ENCODE measurements around the gene SLC9A3.

Gene SLC9A3

DNA sequence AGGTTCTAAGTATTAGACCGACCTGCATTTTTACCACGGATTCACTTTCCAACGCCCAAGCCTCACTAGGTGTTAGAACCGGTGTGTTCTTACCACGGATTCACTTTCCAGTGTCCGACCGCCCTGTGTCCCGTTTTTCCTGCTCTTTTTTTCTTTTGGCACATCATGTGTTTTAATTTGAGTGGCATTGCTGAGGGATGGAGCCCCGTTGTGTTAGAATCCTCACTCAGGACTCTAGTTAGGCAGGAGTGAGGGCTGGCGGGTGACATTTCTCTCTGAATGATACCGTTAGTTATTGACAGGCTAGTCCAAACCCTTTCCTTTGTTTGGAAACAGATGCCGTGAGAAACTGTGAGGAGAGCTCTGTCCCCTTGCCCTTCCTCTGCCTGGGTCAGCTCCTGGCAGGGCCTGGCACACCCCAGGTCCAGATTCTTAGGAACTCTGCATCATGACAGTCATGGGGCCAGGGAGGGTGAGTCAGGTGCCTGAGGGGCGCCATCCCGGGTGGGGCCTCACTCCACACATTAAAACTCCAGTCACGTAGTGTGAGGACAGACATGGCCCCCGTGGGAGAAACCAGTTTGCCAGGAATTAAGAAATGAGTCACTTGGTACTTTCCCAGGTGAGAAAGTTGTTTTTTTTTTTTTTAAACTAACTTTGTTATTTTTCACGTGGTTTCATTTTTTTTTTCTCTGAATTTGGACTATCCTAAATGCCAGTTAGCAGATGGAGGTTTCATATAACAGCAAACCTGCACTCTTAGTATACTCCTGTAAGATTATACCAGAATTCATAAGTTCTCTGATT, 65.5 kb downstream of the SLC9A3 start:
- peak; percentile 30 for DNase-seq (ENCODE audit: low read depth)

DNA sequence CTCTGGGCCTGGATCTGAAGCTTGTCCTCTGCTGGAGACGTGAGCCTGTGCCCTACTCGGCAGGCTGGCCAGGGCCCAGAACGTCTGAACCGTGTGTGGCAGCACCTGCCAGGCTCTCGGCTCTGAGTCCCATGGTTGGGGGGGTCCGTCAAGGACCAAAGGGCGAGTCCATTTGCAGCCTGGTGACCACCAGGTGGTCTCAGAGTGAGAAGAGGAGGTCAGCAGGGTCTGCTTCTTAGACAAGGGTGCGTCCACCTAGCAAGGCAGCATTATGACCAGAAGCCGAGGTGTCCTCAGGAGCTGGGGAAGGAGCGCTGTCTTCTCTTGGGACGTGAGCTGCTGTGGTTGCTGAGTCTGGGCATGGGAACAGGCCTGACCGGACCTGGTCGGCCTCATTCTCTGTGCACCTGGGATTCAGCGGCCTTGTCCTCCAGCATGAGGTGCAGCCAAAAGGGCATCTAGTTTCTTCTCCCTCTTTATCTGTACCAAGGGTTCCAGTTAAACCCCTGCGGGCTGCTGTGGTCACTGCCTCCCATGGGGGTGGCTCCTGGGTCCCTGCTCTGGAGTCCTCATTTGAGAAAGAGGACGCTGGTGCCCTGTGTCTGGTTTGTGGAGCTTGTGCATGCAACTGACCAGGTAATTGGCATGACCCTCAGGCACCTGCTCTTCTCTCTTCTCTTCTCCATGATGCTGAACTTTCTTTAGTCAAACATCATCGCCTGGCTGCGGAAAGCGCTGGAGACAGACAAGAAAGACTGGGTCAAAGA, 66.9 kb downstream of the SLC9A3 start:
- DNase-seq (ENCODE audit: low read depth) = no peak

- no peak for DNase-seq (ENCODE audit: low read depth)
These were observed 67.7 kb downstream of the SLC9A3 start for GRCh38 chr5:456351-457194.

GRCh38 chr5:455806-456205, 68.4 kb downstream of the SLC9A3 start:
- no peak for DNase-seq (ENCODE audit: low read depth)

- no peak for DNase-seq (ENCODE audit: low read depth)
These were observed 69.3 kb downstream of the SLC9A3 start for GRCh38 chr5:454936-455335.

DNA sequence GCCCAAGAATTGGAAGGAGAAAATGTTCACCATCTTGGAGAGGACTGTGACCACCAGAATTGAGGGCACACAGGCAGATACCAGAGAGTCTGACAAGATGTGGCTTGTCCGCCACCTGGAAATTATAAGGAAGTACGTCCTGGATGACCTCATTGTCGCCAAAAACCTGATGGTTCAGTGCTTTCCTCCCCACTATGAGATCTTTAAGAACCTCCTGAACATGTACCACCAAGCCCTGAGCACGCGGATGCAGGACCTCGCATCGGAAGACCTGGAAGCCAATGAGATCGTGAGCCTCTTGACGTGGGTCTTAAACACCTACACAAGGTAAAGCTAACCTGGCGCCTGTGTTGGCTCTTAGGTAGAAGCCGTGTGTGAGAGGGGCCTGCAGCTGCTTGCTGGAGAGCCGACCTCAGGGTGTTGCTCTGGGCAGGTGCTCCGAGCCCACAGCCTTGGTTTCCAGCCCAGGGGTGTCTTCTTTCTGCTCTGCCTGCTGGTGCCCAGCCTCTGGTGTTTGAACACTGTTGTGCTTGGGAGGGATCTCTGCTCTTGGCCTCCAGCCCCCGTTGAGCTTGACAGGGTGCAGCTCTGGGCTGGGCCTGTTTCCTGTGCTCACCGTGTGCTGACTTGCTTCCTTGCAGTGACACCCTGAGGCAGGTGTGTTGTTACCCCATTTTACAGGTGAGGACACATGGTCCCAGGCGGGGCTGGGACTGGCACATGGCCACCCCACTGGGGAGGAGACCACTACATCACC, 70.3 kb downstream of the SLC9A3 start:
- no peak for DNase-seq (ENCODE audit: low read depth)

- DNase-seq (ENCODE audit: low read depth) = no peak
These were observed 71.1 kb downstream of the SLC9A3 start for GRCh38 chr5:452978-453710.

DNA sequence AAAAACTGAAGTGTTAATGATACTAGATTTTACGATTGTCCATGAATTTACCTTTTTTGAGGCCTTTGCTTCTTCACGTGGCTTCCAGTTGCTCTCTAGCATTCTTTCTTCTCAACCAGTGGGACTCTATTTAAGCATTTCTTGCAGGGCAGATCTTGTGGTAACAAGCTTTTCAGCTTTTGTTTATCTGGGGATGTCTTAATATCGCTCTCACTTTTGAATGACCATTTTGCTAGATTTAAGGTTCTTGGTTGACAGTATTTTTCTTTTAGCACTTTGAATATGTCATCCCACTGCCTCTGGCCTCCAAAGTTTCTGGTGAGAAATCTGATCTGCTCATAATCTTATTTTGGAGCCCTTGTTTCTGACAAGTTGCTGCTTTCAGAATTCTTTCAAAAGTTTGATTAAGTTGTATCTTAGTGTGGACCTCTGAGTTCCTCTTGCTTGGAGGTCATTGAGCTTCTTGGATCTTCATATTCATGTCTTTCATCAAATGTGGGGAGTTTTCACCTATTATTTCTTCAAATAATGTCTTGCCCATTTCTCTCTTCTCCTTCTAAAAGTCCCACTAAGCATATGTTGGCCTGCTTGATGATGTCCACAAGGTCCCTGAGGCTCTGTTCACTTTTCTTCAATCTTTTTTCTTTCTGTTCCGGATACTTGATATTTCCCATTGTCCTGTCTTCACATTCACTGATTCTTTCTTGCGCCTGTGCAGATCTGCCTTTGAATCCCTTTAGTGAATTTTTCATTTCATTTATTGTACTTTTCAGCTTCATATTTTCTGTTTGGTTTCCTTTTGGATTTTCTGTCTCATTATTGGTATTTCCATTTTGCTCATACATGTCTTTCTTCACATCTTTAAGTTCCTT, 72.4 kb downstream of the SLC9A3 start:
- DNase-seq (ENCODE audit: low read depth) = no peak

DNA sequence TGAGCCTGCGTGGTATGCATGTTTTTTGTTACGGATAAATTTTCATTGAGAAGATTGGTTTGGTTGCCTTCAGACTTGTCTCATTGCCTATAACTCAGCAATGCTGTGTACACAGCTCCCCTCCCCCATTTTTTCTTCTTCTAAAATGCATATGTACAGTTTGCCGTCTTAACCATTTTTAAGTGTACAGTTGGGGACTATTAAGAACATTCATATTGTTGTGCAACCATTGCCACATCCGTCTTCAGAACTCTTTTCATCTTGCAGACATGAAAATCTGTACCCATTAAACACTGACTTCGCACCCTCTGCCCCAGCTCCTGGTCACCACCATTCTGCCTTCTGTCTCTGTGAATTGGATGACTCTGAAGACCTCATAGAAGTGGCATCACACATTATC, 75.1 kb downstream of the SLC9A3 start:
- no peak for DNase-seq (ENCODE audit: low read depth)

DNA sequence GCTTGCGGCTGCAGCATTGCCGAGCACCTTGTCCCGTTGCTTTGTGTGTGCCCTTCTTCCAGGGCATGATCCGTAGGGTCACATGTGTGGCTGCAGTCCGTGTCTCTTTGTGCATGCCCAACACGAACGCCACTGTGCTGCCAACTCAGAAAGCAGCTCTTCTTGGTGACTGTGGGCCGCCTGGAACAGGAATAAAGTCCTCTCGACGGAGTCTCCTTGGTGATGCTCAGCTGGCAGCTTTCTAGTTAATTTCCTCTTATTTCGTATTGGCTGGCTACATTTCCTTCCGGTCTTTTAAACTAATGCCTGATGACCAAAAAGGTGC, 75.5 kb downstream of the SLC9A3 start:
- DNase-seq (ENCODE audit: low read depth) = no peak

- no peak for DNase-seq (ENCODE audit: low read depth)
These were observed 76.0 kb downstream of the SLC9A3 start for GRCh38 chr5:448061-448765.

- DNase-seq (ENCODE audit: low read depth) = no peak
These were observed 76.7 kb downstream of the SLC9A3 start for GRCh38 chr5:447501-447900.

DNA sequence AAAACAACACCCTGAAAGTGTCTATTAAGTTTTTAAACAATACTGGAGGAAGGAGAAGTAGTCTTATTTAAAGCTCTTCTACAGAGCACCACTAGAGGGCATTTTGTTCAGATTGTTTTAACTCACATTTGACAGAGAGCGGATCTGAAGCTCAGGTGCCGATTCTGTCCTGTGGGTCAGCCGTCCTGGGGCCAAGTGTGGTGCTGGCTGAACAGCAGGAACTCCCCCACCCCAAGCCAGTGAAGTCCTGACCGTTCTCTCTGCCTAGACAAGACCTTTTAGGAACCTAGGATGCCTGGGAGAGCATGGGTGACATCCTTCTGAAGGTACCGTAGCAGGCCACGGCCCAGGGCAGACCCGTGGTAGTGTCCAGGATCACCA, 77.4 kb downstream of the SLC9A3 start:
- peak; percentile 34 for DNase-seq (ENCODE audit: low read depth)

DNA sequence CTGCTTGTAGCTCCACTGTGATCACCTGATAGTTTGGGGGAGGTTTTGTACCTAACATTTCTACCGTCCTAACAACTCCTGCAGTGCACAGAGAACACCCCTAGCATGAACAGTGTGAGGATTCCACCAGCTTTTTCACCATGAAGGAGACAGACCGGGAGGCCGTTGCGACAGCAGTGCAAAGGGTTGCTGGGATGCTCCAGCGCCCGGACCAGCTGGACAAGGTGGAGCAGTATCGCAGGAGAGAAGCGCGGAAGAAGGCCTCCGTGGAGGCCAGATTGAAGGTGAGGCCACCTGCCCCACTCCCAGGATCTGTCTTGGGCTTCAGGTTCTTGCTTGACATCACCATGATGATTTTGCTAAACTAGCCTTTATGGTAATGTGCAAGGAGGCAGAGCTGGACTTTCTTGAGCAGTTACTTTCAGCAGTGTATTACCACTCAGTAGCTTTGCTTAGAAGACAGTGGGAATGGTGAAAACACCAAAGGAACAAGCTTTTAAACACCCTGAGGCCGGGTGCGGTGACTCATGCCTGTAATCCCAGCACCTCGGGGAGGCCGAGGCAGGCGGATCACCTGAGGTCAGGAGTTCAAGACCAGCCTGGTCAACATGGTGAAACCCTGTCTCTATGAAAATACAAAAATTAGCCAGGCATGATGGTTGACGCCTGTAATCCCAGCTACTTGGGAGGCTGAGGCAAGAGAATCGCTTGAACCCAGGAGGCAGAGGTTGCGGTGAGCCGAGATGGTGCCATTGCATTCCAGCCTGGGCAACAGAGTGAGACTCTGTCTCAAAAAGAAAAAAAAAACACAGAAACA, 78.0 kb downstream of the SLC9A3 start:
- DNase-seq (ENCODE audit: low read depth) = no peak

DNA sequence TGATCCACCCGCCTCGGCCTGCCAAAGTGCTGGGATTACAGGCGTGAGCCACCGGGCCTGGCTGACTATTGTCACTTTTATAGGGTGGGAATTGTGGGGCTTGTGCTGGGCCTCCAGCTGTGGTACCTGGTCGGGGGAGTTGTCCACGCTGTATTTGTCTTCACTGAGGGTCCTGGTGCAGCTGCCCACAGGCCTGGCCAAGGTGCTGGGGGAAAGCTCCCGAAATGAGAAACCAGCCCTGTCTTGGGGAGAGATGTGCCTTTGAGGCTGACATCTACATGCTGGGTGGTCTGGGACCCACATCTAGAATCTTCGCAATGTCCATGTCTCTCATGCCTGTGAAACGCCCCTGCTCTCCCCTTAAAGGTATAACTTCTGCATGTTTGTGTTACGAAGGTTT, 78.7 kb downstream of the SLC9A3 start:
- DNase-seq (ENCODE audit: low read depth) = no peak

DNA sequence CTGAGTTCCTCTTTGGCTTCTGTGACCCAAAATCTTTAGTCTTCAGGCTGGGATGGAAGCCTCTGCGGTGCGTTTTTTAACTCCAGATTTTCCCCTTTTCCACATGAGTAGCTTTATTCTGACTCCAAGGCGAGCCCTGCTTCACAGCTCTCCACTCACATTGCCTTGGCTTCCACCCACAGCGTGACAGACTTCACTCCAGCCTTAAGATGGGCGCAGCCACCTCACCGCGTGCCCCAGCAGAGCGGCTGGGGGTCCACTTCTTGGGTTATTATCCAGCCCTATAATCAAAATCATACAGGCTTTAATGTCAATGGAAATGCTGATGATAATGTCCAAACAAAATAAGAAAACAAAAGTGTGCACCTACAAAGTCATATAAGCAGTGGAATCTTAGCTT, 80.0 kb downstream of the SLC9A3 start:
- DNase-seq (ENCODE audit: low read depth) = no peak

DNA sequence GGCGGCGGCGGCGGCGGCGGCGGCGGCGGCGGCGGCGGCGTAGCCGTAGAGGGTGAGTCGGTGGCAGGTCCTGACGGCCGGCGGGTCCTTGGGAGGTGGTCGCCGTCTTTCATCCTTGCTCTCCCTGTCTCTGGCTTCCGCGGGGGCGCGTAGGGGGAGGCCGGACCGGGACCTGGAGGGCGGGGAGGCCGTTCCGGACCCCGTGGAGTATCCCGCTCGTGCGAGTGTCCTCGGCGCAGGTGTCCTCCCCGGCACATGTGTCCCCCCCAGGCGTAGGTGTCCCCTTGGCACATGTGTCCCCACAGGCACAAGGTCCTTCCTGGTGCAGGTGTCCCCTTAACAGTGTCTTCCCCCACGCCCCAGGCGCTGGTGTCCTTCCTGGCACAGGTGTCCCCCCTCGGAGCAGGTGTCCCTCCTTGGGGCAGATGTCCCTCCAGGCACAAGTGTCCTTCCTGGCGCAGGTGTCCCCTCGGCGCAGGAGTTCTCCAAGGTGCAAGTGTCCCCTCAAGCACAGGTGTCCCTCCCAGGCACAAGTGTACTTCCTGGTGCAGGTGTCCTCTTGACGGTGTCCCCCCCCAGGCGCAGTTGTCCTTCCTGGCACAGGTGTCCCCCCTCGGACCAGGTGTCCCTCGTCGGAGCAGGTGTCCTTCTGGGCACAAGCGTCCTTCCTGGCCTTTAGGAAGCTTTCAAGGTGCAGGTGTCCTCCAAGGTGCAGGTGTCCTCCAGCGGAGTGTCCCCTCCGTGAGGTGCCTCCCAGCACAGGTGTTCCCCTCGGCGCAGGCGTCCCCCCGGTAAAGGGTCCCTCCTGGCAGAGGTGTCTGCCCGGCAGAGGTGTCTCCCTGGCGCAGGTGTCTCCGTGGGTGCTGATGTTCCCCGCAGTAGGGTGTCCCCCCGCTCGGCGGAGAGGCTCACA, 80.8 kb downstream of the SLC9A3 start:
- no peak for DNase-seq (ENCODE audit: low read depth)

All from fibroblast of gingiva (primary cell).